GM12864 (cell line): ENCODE measurements around the gene CEP350.

Source experiments
- DNase-seq: peaks from one replicate; pipeline ENCODE4 v3.0.0-alpha.2; 2011; ENCODE audit warnings: low read depth
- H3K4me3 ChIP-seq: 2 replicates; pipeline ENCODE4 v1.5.1; 2011; ENCODE audit warnings: mild to moderate bottlenecking, low read depth, low read length, control low read depth
- TF ChIP-seq, protein P1 (sequence below): IDR thresholded peaks from 2 replicates; pipeline ENCODE4 v1.5.1; 2011; ENCODE audit warnings: low read depth, mild to moderate bottlenecking, moderate library complexity, low read length, control low read depth, inconsistent platforms; ENCODE audit errors: missing control alignments

The CEP350 gene

DNA sequence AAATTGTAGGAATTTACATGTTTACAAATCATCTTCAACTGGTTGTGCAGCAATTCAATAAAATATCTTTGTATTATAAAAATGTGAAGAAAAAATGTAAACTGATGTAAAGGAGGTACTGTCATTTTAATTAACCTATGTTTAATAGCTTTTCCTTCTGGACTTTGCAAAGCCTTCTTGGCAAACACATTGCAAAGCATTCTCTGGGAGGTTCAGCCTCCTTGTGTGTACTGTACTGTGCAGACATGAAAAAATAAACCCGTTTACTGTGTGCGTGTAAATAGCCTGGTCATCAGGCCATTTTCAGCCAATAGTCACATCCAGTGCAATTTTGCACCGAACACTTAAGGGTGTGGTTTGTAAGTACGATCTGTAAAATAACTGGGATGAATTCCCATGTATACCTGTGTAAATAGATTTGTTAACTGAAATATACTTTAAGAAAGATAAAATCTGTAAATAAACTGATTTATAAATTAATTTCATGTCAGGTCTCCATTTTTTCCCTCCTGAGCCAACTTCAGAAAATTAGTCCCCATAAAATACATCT lies 159.9 kb downstream of the CEP350 start:
- no peak for DNase-seq
- H3K4me3 ChIP-seq = no peak overlapping the region
- TF ChIP-seq, protein P1, sequence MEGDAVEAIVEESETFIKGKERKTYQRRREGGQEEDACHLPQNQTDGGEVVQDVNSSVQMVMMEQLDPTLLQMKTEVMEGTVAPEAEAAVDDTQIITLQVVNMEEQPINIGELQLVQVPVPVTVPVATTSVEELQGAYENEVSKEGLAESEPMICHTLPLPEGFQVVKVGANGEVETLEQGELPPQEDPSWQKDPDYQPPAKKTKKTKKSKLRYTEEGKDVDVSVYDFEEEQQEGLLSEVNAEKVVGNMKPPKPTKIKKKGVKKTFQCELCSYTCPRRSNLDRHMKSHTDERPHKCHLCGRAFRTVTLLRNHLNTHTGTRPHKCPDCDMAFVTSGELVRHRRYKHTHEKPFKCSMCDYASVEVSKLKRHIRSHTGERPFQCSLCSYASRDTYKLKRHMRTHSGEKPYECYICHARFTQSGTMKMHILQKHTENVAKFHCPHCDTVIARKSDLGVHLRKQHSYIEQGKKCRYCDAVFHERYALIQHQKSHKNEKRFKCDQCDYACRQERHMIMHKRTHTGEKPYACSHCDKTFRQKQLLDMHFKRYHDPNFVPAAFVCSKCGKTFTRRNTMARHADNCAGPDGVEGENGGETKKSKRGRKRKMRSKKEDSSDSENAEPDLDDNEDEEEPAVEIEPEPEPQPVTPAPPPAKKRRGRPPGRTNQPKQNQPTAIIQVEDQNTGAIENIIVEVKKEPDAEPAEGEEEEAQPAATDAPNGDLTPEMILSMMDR = no peak

DNA sequence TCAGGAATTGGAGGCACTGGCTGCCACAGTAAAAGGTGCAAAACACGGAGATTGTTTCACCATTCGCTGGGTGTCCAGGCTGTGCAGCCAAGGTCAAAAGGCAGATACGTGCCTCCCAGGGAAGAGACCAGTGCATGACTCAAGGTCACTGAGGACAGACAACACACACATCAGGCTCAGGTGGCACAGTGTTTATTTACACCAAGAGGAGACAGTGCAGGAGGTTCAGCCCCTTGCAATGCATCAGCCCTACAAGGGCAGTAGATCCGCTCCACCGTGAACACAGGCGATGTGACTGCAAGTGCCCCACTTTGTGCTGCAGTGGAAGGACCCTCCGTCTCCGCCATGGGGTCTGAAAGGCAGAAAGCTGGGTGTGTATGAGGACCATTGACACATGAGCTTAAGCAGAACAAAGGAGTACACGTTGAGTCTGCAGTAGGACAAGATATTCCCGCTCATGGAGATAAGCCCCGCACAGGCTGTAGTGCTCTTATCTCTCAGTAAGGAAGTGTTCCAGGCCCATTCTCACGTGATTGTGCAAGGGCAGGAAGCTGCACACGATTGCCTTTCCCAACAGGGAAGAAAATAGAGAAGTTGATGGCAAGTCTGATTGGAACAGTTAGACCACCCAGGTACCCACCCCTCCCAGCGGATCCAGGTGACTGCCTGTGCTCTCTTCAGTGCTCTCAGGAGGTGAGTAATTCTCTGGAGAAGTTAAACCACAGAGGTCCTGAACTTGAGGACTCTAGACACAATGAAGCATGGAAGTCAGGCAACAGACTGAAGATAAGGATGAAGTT lies 162.6 kb downstream of the CEP350 start:
- DNase-seq = no peak
- no peak overlapping the region for H3K4me3 ChIP-seq
- TF ChIP-seq, protein P1 = no peak

DNA sequence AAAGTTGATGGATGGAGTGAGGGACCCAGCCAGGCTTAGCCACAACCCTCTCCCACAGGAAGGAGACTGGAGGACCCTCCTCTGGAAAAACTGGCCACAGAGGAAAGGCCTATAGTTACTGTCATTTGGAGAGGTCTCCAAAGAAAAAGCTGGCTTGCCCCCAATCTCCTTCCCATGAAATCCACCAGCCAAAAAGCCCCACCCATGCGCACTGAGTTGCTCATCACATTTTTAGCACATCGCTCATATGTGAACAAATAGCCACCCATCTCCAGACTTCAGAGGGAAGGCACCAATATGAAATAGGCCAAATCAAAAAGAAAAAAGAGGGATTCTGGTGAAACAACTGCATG lies 163.1 kb downstream of the CEP350 start:
- no peak for DNase-seq

DNA sequence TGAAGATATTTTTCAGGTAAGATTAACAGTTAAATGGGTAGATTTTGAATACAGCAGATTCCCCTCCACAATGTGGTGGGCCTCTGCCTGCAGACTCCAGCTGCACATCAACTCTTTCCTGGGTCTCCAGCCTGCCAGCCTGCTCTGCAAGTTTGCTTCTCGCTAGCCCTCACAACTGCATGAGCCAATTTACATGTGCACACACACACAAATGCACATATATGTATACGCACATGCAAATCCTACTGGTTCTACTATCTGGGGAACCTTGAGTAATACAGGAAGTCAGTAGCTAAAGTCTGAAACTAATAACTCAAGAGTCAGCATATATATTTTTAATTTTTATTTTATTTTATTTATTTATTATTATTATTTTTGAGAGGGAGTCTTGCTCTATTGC lies 165.2 kb downstream of the CEP350 start:
- H3K4me3 ChIP-seq = no peak overlapping the region
- DNase-seq = no peak
- TF ChIP-seq, protein P1 = no peak

More for the DNA sequence above, 163.1 kb downstream of the CEP350 start:
- TF ChIP-seq, protein P1 = no peak
- no peak overlapping the region for H3K4me3 ChIP-seq

DNA sequence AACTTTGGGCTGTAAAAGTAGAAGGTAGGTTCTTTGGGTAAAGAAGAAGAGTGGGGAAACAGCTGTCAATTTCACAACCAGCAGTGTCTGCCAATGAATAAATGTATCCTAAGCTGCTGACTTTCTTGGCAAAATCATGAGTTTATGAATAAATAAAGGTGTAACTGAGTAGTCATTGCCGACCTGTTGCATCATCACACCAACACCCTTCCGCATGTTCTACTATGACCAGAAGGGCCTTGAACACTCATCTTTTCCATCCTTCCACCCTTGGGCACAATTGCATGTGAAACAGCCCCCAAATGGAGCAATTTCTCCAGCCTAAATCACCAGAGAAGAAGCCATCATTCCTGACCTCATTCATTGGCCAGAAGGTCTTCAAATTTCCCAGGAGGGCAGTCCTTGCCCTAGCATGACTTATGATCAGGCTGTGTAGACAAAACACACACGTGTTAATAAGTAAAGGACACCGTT lies 168.9 kb downstream of the CEP350 start:
- TF ChIP-seq, protein P1 = no peak
- DNase-seq = no peak
- no peak overlapping the region for H3K4me3 ChIP-seq

DNA sequence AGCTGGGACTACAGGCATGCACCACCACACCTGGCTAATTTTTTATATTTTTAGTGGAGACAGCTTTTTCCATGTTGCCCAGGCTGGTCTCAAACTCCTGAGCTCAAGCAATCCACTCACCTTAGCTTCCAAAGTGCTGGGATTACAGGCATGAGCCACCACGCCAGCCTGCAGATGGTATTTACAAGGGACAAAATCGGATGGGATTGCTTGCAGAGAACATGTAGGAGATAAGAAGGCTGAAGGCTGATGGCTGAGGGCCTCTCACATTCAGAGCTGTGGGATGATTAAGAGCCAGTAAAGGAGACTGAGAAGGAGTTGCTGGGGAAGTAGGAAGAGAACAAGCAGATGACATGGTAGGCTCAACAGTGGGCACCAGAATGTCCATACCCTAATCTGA lies 176.0 kb downstream of the CEP350 start:
- H3K4me3 ChIP-seq = no peak overlapping the region
- DNase-seq = no peak
- TF ChIP-seq, protein P1 = no peak

DNA sequence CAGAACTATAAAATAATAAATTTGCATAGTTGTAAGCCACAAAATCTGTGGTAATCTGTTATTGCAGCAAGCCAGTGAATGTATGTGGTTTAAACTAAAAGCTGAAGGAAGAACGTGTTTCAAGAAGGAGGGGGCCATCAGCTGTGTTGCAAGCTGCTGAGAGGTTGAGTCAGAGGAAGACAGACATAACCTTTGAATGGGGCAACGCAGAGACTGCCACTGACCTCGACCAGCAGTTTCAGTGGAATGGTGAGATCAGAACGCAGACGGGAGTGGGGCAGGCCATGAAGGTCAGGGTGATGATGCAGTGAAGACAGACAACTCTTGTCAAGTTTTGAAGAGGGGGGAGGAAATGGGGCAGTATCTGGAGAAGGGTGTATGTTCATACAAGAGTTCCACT lies 176.9 kb downstream of the CEP350 start:
- DNase-seq = no peak
- H3K4me3 ChIP-seq = no peak overlapping the region
- TF ChIP-seq, protein P1 = no peak
